ENCODE data around the gene PRR5L.

- TF ChIP-seq CTCF (IDR thresholded peaks at IDR 0.05) (no peak), EZH2 (IDR thresholded peaks at IDR 0.05; ENCODE audit: borderline replicate concordance, insufficient read depth, low read depth, low read length, poor library complexity, severe bottlenecking) (no peak)
Measured at GRCh38 chr11:36488096-36488495, 192.0 kb downstream of the PRR5L start.
